SU-DHL-6 (cell line): ENCODE results near the gene MCM9.

Experiments used
- H2AFZ ChIP-seq: fragments of 200-600 bp; sonication (generic); 2 replicates; pipeline ENCODE4 v1.6.1; 2014; ENCODE audit warnings: low read depth, mild to moderate bottlenecking, moderate library complexity, mixed read lengths, antibody characterized with exemption, low read length; ENCODE audit not compliant: severe bottlenecking
- H3F3A ChIP-seq: fragments of 200-600 bp; shearing (Covaris generic); 2 replicates; pipeline ENCODE4 v1.6.0; 2016; ENCODE audit warnings: antibody characterized with exemption, mild to moderate bottlenecking; ENCODE audit not compliant: insufficient read depth
- H3K27ac ChIP-seq: fragments of 200-600 bp; sonication (generic); 2 replicates; pipeline ENCODE4 v1.5.1; 2016; ENCODE audit warnings: low read depth, mild to moderate bottlenecking, low read length, moderate library complexity, mixed read lengths
- H3K27me3 ChIP-seq: fragments of 200-600 bp; sonication (generic), shearing (Covaris generic); 2 replicates; pipeline ENCODE4 v1.6.0; 2014; ENCODE audit warnings: mild to moderate bottlenecking, low read length
- H3K36me3 ChIP-seq: fragments of 200-600 bp; sonication (generic); 2 replicates; pipeline ENCODE4 v1.6.1; 2014; ENCODE audit warnings: mild to moderate bottlenecking, low read length, mixed read lengths
- H3K4me2 ChIP-seq: fragments of 300-600, 200-600 bp; shearing (Covaris generic), sonication (generic); 2 replicates; pipeline ENCODE4 v1.6.0; 2014; ENCODE audit warnings: low read length, low read depth, mild to moderate bottlenecking; ENCODE audit not compliant: poor library complexity, severe bottlenecking
- H3K4me3 ChIP-seq: fragments of 200-600 bp; sonication (generic); 2 replicates; pipeline ENCODE4 v1.5.1; 2014; ENCODE audit warnings: antibody characterized with exemption, low read length, mild to moderate bottlenecking, mixed read lengths; ENCODE audit not compliant: insufficient read depth, poor library complexity, severe bottlenecking
- H3K79me2 ChIP-seq: fragments of 200-600 bp; sonication (generic); 2 replicates; pipeline ENCODE4 v1.6.1; 2014; ENCODE audit warnings: mild to moderate bottlenecking, low read length, moderate library complexity; ENCODE audit not compliant: insufficient read depth
- H3K9ac ChIP-seq: fragments of 200-600 bp; sonication (generic); 2 replicates; pipeline ENCODE4 v1.7.0; 2014; ENCODE audit warnings: mild to moderate bottlenecking, low read length
- H3K9me2 ChIP-seq: fragments of 200-600 bp; sonication (generic); replicated peaks from 2 replicates; pipeline ENCODE4 v1.6.1; 2014; ENCODE audit warnings: low read length; ENCODE audit not compliant: insufficient read depth
- H3K9me3 ChIP-seq: fragments of 200-600 bp; sonication (generic); 2 replicates; pipeline ENCODE4 v1.6.1; 2014; ENCODE audit warnings: low read length, mixed read lengths; ENCODE audit not compliant: insufficient read depth
- H4K20me1 ChIP-seq: fragments of 200-600 bp; sonication (generic); 2 replicates; pipeline ENCODE4 v1.6.1; 2014; ENCODE audit warnings: low read depth, mild to moderate bottlenecking, antibody characterized with exemption, low read length, moderate library complexity, mixed read lengths
- CTCF ChIP-seq: fragments of 200-600 bp; sonication (generic); IDR thresholded peaks from one replicate; pipeline ENCODE4 v1.5.1; 2017; ENCODE audit warnings: antibody characterized with exemption, mild to moderate bottlenecking, low read length, moderate library complexity; ENCODE audit not compliant: insufficient read depth, poor library complexity, severe bottlenecking
- EZH2phosphoT487 ChIP-seq: fragments of 200-600 bp; sonication (generic), shearing (Covaris generic); conservative IDR thresholded peaks from 2 replicates; pipeline ENCODE4 v1.6.1; 2018; ENCODE audit warnings: mild to moderate bottlenecking, antibody characterized with exemption, low read length, moderate library complexity, mixed read lengths

The MCM9 gene

GRCh38 chr6:118783931-118784550 lies 150.9 kb downstream of the MCM9 start:
- Histone ChIP-seq H3K36me3 (no peaks in the 10 kb centered on the region), H3K9ac (no peak overlapping the region), H2AFZ (no peak overlapping the region), H3K9me3 (no peaks in the 10 kb centered on the region), H3K4me3 (no peak overlapping the region), H3K79me2 (no peaks in the 10 kb centered on the region), H3K27me3 (no peaks in the 10 kb centered on the region), H3F3A (no peaks in the 10 kb centered on the region), H4K20me1 (no peaks in the 10 kb centered on the region), H3K4me2 (no peak overlapping the region), H3K9me2 (no peaks in the 10 kb centered on the region), H3K27ac (no peak overlapping the region)
- TF ChIP-seq CTCF (no peak), EZH2phosphoT487 (no peak)

GRCh38 chr6:118782651-118783050 lies 152.3 kb downstream of the MCM9 start:
- H4K20me1 ChIP-seq, result no peaks in the 10 kb centered on the region
- no peaks in the 10 kb centered on the region for H3K9me2 ChIP-seq
- no peak overlapping the region for H2AFZ ChIP-seq
- no peaks in the 10 kb centered on the region for H3K9me3 ChIP-seq
- no peaks in the 10 kb centered on the region for H3F3A ChIP-seq
- no peak overlapping the region for H3K9ac ChIP-seq
- TF ChIP-seq EZH2phosphoT487 (no peak), CTCF (no peak)
- no peak overlapping the region for H3K4me3 ChIP-seq
- H3K27me3 ChIP-seq, result no peaks in the 10 kb centered on the region
- H3K27ac ChIP-seq, result no peak overlapping the region
- H3K4me2 ChIP-seq, result no peak overlapping the region
- no peaks in the 10 kb centered on the region for H3K36me3 ChIP-seq
- H3K79me2 ChIP-seq, result no peaks in the 10 kb centered on the region

DNA sequence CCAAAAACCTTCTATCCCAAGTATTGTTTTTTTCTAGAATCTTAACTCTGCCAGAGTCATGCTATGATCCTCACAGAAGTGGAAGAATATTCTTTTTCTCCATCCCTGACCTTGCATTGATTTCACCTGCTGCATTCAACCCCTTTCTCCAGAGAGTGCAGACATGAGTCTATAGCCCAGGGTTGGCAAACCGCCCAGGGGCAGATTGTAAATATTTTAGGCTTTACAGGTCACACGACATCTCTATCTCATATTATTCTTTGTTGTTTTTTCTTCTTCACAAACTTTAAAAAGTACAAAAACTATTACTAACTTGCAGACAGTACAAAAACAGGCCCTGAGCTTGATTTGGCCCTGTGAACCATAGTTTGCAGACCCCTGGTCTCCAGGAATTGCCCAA lies 153.1 kb downstream of the MCM9 start:
- H3K36me3 ChIP-seq, result no peaks in the 10 kb centered on the region
- no peaks in the 10 kb centered on the region for H3K9me2 ChIP-seq
- no peak overlapping the region for H3K27ac ChIP-seq
- H3K4me3 ChIP-seq, result no peak overlapping the region
- no peak overlapping the region for H2AFZ ChIP-seq
- no peak overlapping the region for H3K9ac ChIP-seq
- H3K27me3 ChIP-seq, result no peaks in the 10 kb centered on the region
- H3K79me2 ChIP-seq, result no peaks in the 10 kb centered on the region
- no peaks in the 10 kb centered on the region for H3K9me3 ChIP-seq
- no peaks in the 10 kb centered on the region for H3F3A ChIP-seq
- TF ChIP-seq CTCF, result no peak
- TF ChIP-seq EZH2phosphoT487, result no peak
- H3K4me2 ChIP-seq, result no peak overlapping the region
- no peaks in the 10 kb centered on the region for H4K20me1 ChIP-seq
